DMS153 (cell line): ENCODE data around the gene PTAR1.

Experiments
- DNase-seq: peaks from one replicate; lab custom pipeline; 2025; lab: John Stamatoyannopoulos, UW

The PTAR1 gene

DNA sequence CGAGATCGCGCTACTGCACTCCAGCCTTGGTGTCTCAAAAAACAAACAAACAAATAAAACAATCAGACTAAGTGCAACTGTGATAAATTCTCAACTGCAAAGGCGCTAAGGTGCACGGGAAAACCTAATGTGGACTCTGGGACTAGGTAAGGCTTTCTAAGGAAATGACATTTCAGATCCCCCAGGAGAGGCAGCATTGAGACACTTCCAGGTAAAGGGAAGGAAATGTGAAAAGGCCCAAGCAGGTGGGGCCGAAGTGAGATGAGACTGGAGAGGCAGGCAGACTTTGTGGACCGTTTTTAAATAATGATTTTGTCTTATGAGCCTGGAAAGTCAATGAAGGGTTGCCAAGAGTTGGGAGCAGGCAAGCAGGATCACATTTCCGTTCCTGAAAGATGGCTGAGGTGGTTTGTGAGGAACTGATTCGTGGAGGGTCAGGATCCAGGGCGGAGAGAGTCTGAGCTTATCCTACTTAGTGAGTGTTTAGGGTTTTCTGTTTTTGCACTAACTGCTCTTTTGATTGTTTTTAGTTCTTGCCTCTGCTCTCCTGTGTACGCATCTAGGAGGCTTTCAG, 85.6 kb downstream of the PTAR1 start:
- DNase-seq = no peak

- DNase-seq = no peak
Measured at GRCh38 chr9:69673311-69673640, 86.5 kb downstream of the PTAR1 start.

- DNase-seq = peak; percentile 82
Measured at GRCh38 chr9:69672596-69673310, 87.1 kb downstream of the PTAR1 start.

- DNase-seq = no peak
Measured at GRCh38 chr9:69671879-69672595, 87.8 kb downstream of the PTAR1 start, which contains the start of gene APBA1. TSS of gene APBA1 (minus strand) at chr9:69672371.

DNA sequence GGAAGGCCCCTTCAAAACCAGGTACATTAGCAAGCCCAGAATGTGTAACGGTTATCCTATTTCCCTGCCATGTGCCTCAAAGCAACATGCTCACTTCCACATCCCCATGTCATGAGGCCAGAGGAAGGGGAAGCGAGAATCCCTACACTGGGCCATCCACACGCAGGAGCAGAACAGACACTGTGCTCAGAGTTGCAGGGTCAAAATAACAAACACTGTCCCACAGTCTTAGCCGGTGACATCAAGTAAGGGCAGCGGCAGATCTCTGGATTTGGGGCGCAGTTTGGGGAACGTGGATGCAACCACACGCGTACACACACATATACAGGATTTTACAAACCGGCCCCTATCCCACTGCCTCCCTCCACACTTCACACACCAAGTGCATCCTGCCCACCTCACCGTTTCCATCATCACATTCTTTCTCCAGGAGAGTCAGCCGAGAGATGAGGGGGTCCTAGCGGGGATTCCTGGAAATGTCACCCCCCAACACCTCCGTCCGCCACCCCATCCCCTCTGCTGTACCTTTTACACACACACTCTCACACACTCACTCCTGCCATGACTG, 88.4 kb downstream of the PTAR1 start:
- DNase-seq = no peak

GRCh38 chr9:69667306-69667705, 92.5 kb downstream of the PTAR1 start:
- DNase-seq = no peak

DNA sequence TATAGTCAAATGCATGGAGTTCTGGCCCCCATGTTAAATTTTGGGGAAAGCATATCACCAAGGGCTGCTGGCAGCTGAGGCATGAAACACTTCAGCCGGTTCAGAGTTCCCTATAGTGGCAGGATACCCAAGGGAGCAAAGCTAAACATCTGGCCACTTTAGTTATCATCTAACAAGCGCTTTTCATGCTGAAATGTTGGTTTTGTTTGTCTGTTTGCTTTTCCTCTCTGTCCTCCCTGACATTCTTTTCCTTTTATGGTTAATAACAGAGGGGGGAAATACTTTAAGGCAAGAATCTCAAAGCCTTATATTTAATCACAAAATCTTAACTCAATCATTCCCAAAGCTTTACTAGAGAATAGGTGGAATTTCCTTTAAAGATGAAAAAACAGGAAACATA, 99.5 kb downstream of the PTAR1 start:
- DNase-seq = peak; percentile 5
